Testis (tissue), 3 donors: Measurements from ENCODE around the gene PPFIA4. TPM values are rescaled to one million over a fixed set of nuclear protein-coding genes. Genes with fewer than 3 reads are reported as not detected.

Source experiments
- DNase-seq: peaks from one replicate; pipeline ENCODE4 v3.0.0-alpha.2; 2019
- H3K27ac ChIP-seq, 2 donors: fragments of 200-600 bp; sonication (generic); one replicate each; pipeline ENCODE4 v1.5.1; 2019
- H3K27me3 ChIP-seq: fragments of 200-600 bp; sonication (generic); one replicate; pipeline ENCODE4 v1.5.1; 2019
- H3K36me3 ChIP-seq: fragments of 200-600 bp; sonication (generic); one replicate; pipeline ENCODE4 v1.5.1; 2017; ENCODE audit warnings: low read depth; ENCODE audit errors: missing control alignments
- H3K4me1 ChIP-seq: fragments of 200-600 bp; sonication (generic); one replicate; pipeline ENCODE4 v1.5.1; 2019
- H3K4me3 ChIP-seq, 2 donors: fragments of 200-600 bp; sonication (generic); one replicate each; pipeline ENCODE4 v1.5.1; 2017 to 2019
- H3K9me3 ChIP-seq: fragments of 200-600 bp; sonication (generic); one replicate; pipeline ENCODE4 v1.5.1; 2017
- POLR2A ChIP-seq: fragments of 450-650 bp; IDR thresholded peaks from one replicate; pipeline ENCODE4 v1.6.1; 2017; ENCODE audit warnings: antibody characterized with exemption, mild to moderate bottlenecking, moderate library complexity
- WGBS, 2 donors: methylation state at CpG; one replicate each; pipeline ENCODE4 v1.1.5; 2018; 5-methylcytosine and 5-hydroxymethylcytosine counted together
- intact Hi-C: fragments of 100-400 bp; cut with DNase I; formaldehyde crosslinking; loops from one replicate; pipeline ENCODE4 v1.15.1; 2023; ENCODE audit warnings: low total_unique reads
- polyA plus RNA-seq: library from polyadenylated mRNA; stranded (reverse); fragments of 350-450 nt; fragmentation: Illumina TruSeq; extraction: RNeasy Lipid Tissue Mini Kit (QIAGEN cat#74804); gene quantifications from one replicate; pipeline ENCODE4 v1.2.3, GENCODE V29; 2014; ENCODE audit warnings: low read depth, low replicate concordance; ENCODE audit not compliant: insufficient read depth
- total RNA-seq, 2 donors: library from RNA; depleted of rRNA; stranded (reverse); fragments of >200 nt; gene quantifications; one replicate each; pipeline ENCODE4 v1.2.3, GENCODE V29; 2016
- TF ChIP-seq, protein P1 (sequence below), 3 experiments: fragments of 450-650 bp in 2 of 3; fragments of 200-600 bp in 1 of 3; sonication (generic) in 1 of 3; IDR thresholded peaks; one replicate each; pipeline ENCODE4 v1.5.1; 2016 to 2019; ENCODE audit warnings: antibody characterized with exemption in 3 of 3, mild to moderate bottlenecking in 2 of 3, moderate library complexity in 1 of 3

PPFIA4 gene
- total and polyA plus RNA-seq, 3 donors from 2014 or later = 6.6 to 33.1 (median 27.2) TPM

DNA sequence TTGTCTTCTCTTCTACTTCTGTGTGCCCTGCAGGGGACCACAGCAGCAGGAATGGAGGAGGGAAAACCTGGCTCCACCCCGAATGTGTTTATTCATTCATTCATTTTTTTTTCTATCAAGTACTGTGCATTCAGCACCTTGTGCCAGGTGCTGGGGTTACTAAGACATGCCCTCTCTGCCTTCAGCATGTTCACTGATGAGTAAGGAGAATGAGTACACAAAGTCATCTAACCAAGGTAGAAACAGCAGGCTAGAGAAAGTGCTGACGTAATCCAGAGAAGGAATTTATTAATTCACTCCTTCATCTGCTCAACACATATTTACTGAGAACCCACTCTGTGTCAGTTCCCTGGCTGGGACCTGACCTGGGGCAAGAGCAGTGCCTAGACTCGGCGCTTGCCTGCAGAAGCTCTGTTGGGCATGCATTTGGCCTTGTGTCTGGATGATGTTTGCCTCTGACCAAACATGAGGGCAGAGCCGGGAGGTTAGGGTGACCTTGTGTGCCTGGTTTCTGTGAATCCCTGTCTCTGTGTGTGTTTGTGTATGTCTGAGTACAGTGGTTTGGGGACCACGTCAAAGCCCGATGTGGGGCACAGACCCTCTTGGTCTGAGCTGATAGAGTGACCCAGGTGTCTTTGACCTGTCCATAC, 62.8 kb downstream of the PPFIA4 start:
- Histone ChIP-seq H3K9me3 (no peaks in the 10 kb centered on the region), H3K36me3 (no peaks in the 10 kb centered on the region), H3K4me3 (no peak overlapping the region), H3K27ac (no peak overlapping the region), H3K4me1 (peaks cover 11% of the 10 kb centered on the region), H3K27me3 (no peaks in the 10 kb centered on the region)
- TF ChIP-seq, protein P1, sequence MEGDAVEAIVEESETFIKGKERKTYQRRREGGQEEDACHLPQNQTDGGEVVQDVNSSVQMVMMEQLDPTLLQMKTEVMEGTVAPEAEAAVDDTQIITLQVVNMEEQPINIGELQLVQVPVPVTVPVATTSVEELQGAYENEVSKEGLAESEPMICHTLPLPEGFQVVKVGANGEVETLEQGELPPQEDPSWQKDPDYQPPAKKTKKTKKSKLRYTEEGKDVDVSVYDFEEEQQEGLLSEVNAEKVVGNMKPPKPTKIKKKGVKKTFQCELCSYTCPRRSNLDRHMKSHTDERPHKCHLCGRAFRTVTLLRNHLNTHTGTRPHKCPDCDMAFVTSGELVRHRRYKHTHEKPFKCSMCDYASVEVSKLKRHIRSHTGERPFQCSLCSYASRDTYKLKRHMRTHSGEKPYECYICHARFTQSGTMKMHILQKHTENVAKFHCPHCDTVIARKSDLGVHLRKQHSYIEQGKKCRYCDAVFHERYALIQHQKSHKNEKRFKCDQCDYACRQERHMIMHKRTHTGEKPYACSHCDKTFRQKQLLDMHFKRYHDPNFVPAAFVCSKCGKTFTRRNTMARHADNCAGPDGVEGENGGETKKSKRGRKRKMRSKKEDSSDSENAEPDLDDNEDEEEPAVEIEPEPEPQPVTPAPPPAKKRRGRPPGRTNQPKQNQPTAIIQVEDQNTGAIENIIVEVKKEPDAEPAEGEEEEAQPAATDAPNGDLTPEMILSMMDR (IDR thresholded peaks at IDR 0.05) = no peak
- no peak for TF ChIP-seq POLR2A
- intact Hi-C loops = no loop called here
- WGBS, 2 donors = 73 to 93% methylated on average over 3 to 7 of the region's 7 CpGs
- no peak for DNase-seq

DNA sequence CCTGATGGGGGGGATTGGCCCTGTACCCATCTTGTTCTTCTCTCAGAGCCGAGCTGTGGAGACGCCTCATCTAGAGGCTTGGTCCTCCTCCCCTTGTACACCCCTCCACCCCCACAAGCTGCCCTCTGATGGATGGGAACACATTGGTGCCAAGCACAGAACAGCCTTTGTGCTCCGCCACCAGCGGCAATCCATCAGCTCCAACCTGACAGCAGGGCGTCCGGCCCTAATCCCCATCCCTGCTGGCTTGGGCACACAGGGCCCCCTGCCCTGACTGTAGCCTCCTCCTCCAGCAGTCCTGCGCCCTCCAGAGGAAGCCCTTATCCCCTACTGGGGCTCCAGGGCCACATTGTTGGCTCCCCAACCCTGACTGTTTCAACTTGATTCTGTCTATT, 63.4 kb downstream of the PPFIA4 start:
- DNase-seq = no peak
- Histone ChIP-seq H3K4me3 (no peak overlapping the region), H3K36me3 (no peaks in the 10 kb centered on the region), H3K27ac (no peak overlapping the region), H3K9me3 (no peaks in the 10 kb centered on the region), H3K4me1 (peaks cover 11% of the 10 kb centered on the region), H3K27me3 (no peaks in the 10 kb centered on the region)
- 66 to 76% methylated on average over 4 to 7 of the region's 7 CpGs for WGBS, 2 donors
- TF ChIP-seq POLR2A = no peak
- TF ChIP-seq, protein P1 (IDR thresholded peaks at IDR 0.05) = no peak
- intact Hi-C loops = no loop called here

DNA sequence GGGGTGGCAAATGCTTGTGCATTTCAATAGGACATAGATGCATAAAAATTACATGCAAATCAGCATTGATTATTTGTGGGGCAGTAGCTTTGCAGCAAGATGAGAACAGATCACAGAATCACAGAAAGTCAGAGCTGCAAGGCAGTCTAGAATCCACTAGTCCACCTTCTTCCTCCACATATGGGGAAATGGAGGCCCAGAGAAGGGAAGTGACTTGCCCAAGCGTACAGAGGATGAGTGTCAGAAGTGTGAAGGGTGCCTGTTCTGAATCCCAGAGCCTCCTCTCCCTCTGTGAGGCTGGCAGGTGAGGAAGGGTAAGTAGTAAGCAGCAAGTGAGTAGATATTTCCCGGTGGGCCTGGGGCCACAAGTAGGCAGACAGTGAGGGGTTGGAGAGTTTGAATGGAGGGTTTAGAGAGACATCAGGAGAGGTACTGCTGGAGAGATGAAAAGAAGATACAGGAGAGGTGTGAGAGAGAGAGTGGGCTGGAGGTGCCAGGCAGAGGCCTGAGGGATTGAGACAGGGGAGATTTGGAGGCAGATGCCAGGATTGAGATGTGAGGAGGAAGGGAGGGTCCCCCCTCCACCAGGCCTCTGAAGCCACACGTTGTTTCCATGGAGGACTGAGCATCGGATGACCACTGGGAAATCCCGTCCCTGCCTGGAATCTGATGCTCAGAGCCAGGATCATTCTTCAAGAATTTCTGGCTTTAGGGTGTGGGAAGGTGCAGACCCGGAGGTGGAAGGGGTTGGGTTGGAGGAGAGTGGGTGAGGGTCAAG, 64.3 kb downstream of the PPFIA4 start:
- Histone ChIP-seq H3K27ac (no peak overlapping the region), H3K27me3 (no peaks in the 10 kb centered on the region), H3K4me3 (no peak overlapping the region), H3K9me3 (no peaks in the 10 kb centered on the region), H3K4me1 (peaks cover 11% of the 10 kb centered on the region), H3K36me3 (no peaks in the 10 kb centered on the region)
- intact Hi-C loops = no loop called here
- 60 to 64% methylated on average over 6 of the region's 6 CpGs for WGBS, 2 donors
- DNase-seq = no peak
- TF ChIP-seq, protein P1 (IDR thresholded peaks at IDR 0.05) = no peak
- TF ChIP-seq POLR2A = no peak

DNA sequence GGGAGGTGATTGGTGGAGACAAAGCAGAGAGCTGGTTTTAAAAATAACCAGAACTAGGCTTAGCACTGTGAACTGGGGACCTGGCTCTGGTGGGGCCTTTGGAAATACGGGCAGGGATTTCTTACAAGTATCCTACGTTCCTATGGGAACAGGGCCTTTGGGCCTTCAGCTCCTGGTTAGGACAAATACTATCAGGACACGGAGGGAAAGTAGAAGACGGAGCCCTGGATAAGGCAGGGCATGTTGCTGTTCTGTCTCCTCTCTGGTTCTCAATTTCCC, 64.8 kb downstream of the PPFIA4 start:
- H3K4me3 ChIP-seq = no peak overlapping the region
- H3K9me3 ChIP-seq = no peaks in the 10 kb centered on the region
- H3K27ac ChIP-seq = peak overlapping the region in 1 of 2 donors; percentile 30
- no peaks in the 10 kb centered on the region for H3K27me3 ChIP-seq
- TF ChIP-seq, protein P1 (IDR thresholded peaks at IDR 0.05) = no peak
- TF ChIP-seq POLR2A = no peak
- peaks cover 11% of the 10 kb centered on the region for H3K4me1 ChIP-seq
- DNase-seq = no peak
- no peaks in the 10 kb centered on the region for H3K36me3 ChIP-seq
- intact Hi-C loops = no loop called here
- 70 to 74% methylated on average over 4 of the region's 4 CpGs for WGBS, 2 donors
